Measurements from ENCODE around the gene PPP2R5A.

DNA sequence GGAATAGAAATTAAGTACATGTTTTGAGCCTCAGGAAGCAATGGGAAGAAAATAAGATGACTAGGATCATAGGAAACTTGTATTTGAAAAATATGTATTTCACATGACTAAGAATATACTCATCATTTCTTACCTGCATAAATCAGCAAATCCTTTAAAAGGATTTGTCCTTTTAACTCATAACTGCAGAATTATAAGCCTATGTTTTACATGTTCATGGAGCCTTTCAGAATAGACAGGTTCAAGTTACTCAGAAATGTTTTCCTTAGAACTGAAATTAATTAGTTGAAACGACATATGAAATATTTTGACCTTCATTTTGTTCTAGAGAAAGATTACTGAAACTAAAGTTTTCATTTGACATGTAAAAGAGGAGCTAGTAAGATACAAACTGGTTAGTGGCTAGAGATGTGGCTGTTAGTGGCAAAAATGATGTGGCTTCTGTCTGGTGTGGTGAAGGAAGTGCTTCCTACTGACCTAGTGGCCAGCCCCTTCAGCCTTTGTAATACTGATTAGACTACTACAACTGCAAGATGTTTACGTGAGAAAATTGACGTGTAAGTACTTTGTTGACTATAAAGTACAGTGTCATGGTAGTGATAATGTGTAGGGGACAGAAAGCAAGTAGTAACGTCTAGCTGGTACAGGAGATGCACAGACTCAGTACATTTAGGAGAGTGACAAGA is 74.7 kb downstream of the PPP2R5A start:
- TF ChIP-seq, protein P1, sequence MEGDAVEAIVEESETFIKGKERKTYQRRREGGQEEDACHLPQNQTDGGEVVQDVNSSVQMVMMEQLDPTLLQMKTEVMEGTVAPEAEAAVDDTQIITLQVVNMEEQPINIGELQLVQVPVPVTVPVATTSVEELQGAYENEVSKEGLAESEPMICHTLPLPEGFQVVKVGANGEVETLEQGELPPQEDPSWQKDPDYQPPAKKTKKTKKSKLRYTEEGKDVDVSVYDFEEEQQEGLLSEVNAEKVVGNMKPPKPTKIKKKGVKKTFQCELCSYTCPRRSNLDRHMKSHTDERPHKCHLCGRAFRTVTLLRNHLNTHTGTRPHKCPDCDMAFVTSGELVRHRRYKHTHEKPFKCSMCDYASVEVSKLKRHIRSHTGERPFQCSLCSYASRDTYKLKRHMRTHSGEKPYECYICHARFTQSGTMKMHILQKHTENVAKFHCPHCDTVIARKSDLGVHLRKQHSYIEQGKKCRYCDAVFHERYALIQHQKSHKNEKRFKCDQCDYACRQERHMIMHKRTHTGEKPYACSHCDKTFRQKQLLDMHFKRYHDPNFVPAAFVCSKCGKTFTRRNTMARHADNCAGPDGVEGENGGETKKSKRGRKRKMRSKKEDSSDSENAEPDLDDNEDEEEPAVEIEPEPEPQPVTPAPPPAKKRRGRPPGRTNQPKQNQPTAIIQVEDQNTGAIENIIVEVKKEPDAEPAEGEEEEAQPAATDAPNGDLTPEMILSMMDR (conservative IDR thresholded peaks at IDR 0.05; ENCODE audit: low read length) = no peak
- no peak for TF ChIP-seq EZH2phosphoT487 (IDR thresholded peaks at IDR 0.05; ENCODE audit: borderline replicate concordance)
